ENCODE measurements around the gene GABRP. TPM values are rescaled to one million over a fixed set of nuclear protein-coding genes. Genes with fewer than 3 reads are reported as not detected.

The GABRP gene, protein sequence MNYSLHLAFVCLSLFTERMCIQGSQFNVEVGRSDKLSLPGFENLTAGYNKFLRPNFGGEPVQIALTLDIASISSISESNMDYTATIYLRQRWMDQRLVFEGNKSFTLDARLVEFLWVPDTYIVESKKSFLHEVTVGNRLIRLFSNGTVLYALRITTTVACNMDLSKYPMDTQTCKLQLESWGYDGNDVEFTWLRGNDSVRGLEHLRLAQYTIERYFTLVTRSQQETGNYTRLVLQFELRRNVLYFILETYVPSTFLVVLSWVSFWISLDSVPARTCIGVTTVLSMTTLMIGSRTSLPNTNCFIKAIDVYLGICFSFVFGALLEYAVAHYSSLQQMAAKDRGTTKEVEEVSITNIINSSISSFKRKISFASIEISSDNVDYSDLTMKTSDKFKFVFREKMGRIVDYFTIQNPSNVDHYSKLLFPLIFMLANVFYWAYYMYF
- 1 to 10 TPM in 1 of 4 donors, under 1 TPM in 1, not detected in 2; 0.76 to 1.2 TPM for total RNA-seq

DNA sequence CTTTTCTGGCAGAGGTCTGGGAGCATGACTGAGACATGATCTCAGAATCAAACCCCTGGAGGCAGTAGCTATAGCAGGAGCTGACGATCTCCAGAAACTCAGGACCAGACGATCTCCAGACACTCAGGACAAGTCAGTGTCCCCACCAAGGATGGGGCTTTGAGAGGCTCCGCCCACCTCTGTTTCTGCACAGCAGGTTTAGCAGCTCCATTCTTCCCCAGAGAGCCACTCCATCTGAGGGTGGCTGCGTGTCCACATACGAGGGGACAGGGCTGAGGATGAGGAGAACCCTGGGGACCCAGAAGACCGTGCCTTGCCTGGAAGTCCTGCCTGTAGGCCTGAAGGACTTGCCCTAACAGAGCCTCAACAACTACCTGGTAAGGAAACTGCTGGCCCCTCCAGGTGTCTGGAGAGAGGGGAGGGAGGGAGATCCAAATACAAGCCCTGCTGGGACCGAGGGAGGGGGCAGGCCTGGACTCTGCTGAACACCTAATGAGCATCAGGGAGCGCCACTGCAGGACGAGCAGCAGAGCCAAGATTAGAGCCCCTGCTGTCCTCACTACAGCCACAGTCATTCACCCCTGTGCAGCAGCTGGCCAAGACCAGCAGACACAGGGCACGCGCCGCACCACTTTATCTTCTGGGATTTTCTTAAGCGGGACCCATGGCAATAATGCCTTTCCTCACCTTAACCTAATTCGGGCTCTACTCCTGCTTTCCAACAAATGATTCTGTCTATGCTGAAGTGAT lies at the start of gene GABRP:
TSS of gene GABRP (plus strand) at position 228 of the 750 bp plus-strand sequence. CDS start 4,891 bp downstream, outside the sequence.
- H3K9me3 ChIP-seq, result no peaks in the 10 kb centered on the region
- no peaks in the 10 kb centered on the region for H3K27me3 ChIP-seq
- H3K4me1 ChIP-seq, result no peaks in the 10 kb centered on the region
- no peak within 1 kb of the TSS for H3K4me3 ChIP-seq
- no peak within 1 kb of the TSS for H3K27ac ChIP-seq
- no peak for TF ChIP-seq POLR2A (IDR thresholded peaks at IDR 0.05)
- TF ChIP-seq, protein P1, sequence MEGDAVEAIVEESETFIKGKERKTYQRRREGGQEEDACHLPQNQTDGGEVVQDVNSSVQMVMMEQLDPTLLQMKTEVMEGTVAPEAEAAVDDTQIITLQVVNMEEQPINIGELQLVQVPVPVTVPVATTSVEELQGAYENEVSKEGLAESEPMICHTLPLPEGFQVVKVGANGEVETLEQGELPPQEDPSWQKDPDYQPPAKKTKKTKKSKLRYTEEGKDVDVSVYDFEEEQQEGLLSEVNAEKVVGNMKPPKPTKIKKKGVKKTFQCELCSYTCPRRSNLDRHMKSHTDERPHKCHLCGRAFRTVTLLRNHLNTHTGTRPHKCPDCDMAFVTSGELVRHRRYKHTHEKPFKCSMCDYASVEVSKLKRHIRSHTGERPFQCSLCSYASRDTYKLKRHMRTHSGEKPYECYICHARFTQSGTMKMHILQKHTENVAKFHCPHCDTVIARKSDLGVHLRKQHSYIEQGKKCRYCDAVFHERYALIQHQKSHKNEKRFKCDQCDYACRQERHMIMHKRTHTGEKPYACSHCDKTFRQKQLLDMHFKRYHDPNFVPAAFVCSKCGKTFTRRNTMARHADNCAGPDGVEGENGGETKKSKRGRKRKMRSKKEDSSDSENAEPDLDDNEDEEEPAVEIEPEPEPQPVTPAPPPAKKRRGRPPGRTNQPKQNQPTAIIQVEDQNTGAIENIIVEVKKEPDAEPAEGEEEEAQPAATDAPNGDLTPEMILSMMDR (IDR thresholded peaks at IDR 0.05), result no peak
- no peak for DNase-seq
- no peaks in the 10 kb centered on the region for H3K36me3 ChIP-seq

DNA sequence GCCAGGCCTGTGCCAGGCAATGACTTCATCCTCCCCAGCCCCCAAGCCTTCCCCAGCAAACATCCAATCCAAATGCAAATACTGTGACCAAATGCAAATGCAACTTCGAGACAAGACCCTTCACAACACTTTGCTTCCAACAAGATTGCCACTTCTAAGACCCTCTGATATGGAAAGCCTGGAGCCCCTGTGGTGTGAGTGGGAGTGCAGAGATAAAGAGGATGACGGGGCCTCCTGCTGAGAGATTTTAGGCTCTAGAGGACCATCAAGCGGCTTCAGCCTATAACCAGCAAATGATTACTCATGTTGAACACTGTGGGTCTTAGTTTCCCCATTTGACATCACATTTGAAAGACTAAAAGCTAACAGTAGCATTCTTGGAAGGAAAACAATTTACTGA lies 46.6 kb upstream of the GABRP start:
- no peaks in the 10 kb centered on the region for H3K27me3 ChIP-seq
- no peak for TF ChIP-seq POLR2A (IDR thresholded peaks at IDR 0.05)
- TF ChIP-seq, protein P1 (IDR thresholded peaks at IDR 0.05), result no peak

DNA sequence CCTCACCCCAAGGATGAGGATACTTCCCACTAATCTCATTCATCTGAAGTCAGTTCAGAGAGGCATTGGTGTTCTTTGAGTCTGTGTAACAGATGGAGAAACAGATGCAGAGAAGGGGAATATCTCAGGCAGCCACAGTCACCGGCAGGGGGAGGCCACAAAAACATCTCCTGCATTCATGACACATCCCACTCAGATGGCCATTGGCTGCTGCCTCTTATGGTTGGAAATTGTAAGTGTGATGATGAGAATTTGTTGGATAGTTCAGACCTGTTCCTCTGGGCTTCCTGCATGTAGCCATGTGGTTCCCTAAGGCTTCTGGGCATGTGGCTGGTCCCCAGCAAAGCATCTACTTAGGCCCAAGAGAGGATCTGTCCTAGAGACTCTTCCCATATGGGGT lies 45.9 kb upstream of the GABRP start:
- no peaks in the 10 kb centered on the region for H3K4me1 ChIP-seq
- no peaks in the 10 kb centered on the region for H3K27me3 ChIP-seq
- H3K9me3 ChIP-seq, result peaks cover 0 to 2% (median 0%) of the 10 kb centered on the region in 4 donors
- no peak overlapping the region for H3K4me3 ChIP-seq
- no peak for TF ChIP-seq POLR2A (IDR thresholded peaks at IDR 0.05)
- TF ChIP-seq, protein P1 (IDR thresholded peaks at IDR 0.05), result no peak
- no peak for DNase-seq
- no peak overlapping the region for H3K27ac ChIP-seq
- no peaks in the 10 kb centered on the region for H3K36me3 ChIP-seq

More for the DNA sequence above, 46.6 kb upstream of the GABRP start:
- Histone ChIP-seq H3K4me3 (no peak overlapping the region), H3K4me1 (no peaks in the 10 kb centered on the region), H3K36me3 (no peaks in the 10 kb centered on the region), H3K27ac (no peak overlapping the region), H3K9me3 (peaks cover 0 to 2% (median 0%) of the 10 kb centered on the region in 4 donors)
- DNase-seq, result no peak

DNA sequence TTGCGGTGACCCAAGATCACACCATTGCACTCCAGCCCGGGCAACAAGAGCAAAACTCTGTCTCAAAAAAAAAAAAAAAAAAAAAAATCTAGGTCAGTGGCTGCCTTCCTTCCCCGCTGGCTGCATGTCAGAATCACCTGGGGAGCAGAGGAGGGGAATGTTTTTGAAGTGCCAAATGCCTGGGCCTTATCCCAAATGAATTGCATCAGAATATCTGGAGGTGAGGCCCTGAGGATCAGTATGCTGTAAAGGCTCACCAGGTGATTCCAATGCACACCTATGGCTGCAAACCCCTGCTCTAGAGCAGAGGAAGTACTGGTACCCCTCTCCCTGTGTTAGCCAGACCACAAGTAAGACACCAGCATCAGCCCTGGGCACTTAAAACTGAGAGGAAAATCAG lies 44.7 kb upstream of the GABRP start:
- H3K27ac ChIP-seq, result no peak overlapping the region
- no peak for TF ChIP-seq POLR2A (IDR thresholded peaks at IDR 0.05)
- TF ChIP-seq, protein P1 (IDR thresholded peaks at IDR 0.05), result no peak
- no peaks in the 10 kb centered on the region for H3K27me3 ChIP-seq
- no peak overlapping the region for H3K4me3 ChIP-seq
- peaks cover 0 to 2% (median 0%) of the 10 kb centered on the region in 4 donors for H3K9me3 ChIP-seq
- no peaks in the 10 kb centered on the region for H3K4me1 ChIP-seq
- H3K36me3 ChIP-seq, result no peaks in the 10 kb centered on the region
- no peak for DNase-seq

DNA sequence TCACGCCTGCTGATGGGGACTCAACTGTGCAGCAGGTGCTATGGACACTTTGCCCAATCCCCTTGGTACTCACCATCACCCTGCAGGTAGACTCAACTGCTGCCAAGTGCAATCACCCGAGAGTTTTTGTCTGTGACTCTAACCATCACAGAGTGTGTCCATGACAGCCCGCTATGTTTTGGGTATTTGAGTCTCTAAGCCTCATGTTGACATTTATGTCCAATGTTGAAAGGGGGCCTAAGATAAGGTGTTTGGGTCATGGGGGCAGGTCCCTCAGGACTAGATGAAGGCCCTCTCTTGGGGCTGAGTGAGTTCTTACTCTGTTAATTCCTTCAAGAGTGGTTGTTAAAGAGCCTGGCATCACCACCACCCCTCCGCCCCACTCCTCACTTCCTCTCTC lies 44.1 kb upstream of the GABRP start:
- no peak for TF ChIP-seq POLR2A (IDR thresholded peaks at IDR 0.05)
- TF ChIP-seq, protein P1 (IDR thresholded peaks at IDR 0.05), result no peak
- Histone ChIP-seq H3K4me3 (no peak overlapping the region), H3K36me3 (no peaks in the 10 kb centered on the region), H3K27ac (no peak overlapping the region), H3K9me3 (peaks cover 0 to 2% (median 0%) of the 10 kb centered on the region in 4 donors), H3K27me3 (no peaks in the 10 kb centered on the region), H3K4me1 (no peaks in the 10 kb centered on the region)
- no peak for DNase-seq
